SK-N-SH (cell line): ENCODE measurements around the gene TSHZ3.

Source experiments
- EP300 ChIP-seq, 2 experiments: IDR thresholded peaks; 2 replicates each; pipeline versions ENCODE4 v1.4.0 to v1.6.1; 2012; ENCODE audit warnings: borderline replicate concordance in 1 of 2, low read depth in 1 of 2, low read length in 1 of 2
- JUND ChIP-seq: IDR thresholded peaks from 2 replicates; pipeline ENCODE4 v1.4.0; 2012
- MXI1 ChIP-seq: IDR thresholded peaks from 2 replicates; pipeline ENCODE4 v1.6.1; 2012; ENCODE audit warnings: mild to moderate bottlenecking, low read depth, low read length, improper control_type of control experiment
- NRF1 ChIP-seq: IDR thresholded peaks from 2 replicates; pipeline ENCODE4 v1.6.1; 2012; ENCODE audit warnings: low read depth, mild to moderate bottlenecking, low read length
- PBX3 ChIP-seq: IDR thresholded peaks from 2 replicates; pipeline ENCODE4; 2012
- TCF12 ChIP-seq: IDR thresholded peaks from 2 replicates; pipeline ENCODE4 v1.4.0; 2012
- YY1 ChIP-seq: IDR thresholded peaks from 2 replicates; pipeline ENCODE4 v1.4.0; 2012; ENCODE audit warnings: low read depth, mild to moderate bottlenecking
- TF ChIP-seq, protein P1 (sequence below): fragments of 200-600 bp; sonication (generic); IDR thresholded peaks from 2 replicates; pipeline ENCODE4 v1.6.1; 2017; ENCODE audit warnings: antibody characterized with exemption, mild to moderate bottlenecking, moderate library complexity
- TF ChIP-seq, protein P2 (sequence below): IDR thresholded peaks from 2 replicates; pipeline ENCODE4 v1.4.0; 2012; ENCODE audit warnings: low read depth, borderline replicate concordance

DNA sequence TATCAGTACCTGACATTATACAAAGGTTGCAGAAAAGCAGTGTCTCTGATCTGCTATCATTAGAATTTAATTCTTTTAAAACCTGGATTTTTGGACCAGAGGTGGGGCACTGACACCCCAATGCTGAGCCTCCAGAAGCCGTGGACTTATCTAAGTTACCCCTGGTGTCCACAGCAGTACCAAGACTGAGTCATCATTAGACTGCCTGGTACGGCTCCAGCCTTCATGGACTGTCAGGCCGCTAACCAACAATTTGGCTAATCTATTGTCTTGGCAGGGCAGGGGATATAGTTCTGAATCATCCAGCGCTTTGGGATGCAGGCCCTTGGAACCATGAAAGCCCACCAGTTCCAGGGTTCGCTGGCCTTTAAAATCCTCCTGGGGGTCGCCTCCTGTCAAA, 78.3 kb downstream of the TSHZ3 start:
- TF ChIP-seq EP300 (IDR thresholded peaks at IDR 0.05; ENCODE audit: borderline replicate concordance in 1 of 2, low read depth in 1 of 2, low read length in 1 of 2) (no peak), TCF12 (no peak), NRF1 (no peak), MXI1 (no peak), JUND (no peak), PBX3 (peak; percentile 24; the same call in 1 of the 2 replicates), YY1 (no peak)
- TF ChIP-seq, protein P1, sequence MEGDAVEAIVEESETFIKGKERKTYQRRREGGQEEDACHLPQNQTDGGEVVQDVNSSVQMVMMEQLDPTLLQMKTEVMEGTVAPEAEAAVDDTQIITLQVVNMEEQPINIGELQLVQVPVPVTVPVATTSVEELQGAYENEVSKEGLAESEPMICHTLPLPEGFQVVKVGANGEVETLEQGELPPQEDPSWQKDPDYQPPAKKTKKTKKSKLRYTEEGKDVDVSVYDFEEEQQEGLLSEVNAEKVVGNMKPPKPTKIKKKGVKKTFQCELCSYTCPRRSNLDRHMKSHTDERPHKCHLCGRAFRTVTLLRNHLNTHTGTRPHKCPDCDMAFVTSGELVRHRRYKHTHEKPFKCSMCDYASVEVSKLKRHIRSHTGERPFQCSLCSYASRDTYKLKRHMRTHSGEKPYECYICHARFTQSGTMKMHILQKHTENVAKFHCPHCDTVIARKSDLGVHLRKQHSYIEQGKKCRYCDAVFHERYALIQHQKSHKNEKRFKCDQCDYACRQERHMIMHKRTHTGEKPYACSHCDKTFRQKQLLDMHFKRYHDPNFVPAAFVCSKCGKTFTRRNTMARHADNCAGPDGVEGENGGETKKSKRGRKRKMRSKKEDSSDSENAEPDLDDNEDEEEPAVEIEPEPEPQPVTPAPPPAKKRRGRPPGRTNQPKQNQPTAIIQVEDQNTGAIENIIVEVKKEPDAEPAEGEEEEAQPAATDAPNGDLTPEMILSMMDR = no peak
- TF ChIP-seq, protein P2, sequence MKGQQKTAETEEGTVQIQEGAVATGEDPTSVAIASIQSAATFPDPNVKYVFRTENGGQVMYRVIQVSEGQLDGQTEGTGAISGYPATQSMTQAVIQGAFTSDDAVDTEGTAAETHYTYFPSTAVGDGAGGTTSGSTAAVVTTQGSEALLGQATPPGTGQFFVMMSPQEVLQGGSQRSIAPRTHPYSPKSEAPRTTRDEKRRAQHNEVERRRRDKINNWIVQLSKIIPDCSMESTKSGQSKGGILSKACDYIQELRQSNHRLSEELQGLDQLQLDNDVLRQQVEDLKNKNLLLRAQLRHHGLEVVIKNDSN = no peak
